Hepatocyte (in vitro differentiated cells): ENCODE data around the gene FAR2. TPM values are rescaled to one million over a fixed set of nuclear protein-coding genes. Genes with fewer than 3 reads are reported as not detected.
A peak's percentile ranks its signal among the peaks of the same experiment; 100 is the strongest.

Experiments used
- DNase-seq: peaks from one replicate; pipeline ENCODE4 v3.0.0-alpha.2; 2016; ENCODE audit warnings: low spot score
- H2AFZ ChIP-seq: fragments of 200-600 bp; sonication (generic); 2 replicates; pipeline ENCODE4 v1.6.0; 2016; ENCODE audit warnings: antibody characterized with exemption, mild to moderate bottlenecking
- H3K27ac ChIP-seq: fragments of 200-600 bp; sonication (generic); 2 replicates; pipeline ENCODE4 v1.5.1; 2016; ENCODE audit warnings: mild to moderate bottlenecking
- H3K27me3 ChIP-seq: fragments of 200-600 bp; sonication (generic); 2 replicates; pipeline ENCODE4 v1.6.1; 2016
- H3K36me3 ChIP-seq: fragments of 200-600 bp; sonication (generic); replicated peaks from 2 replicates; pipeline ENCODE4 v1.5.1; 2016; ENCODE audit warnings: low read depth; ENCODE audit not compliant: insufficient read depth
- H3K4me1 ChIP-seq: fragments of 200-600 bp; sonication (generic); 2 replicates; pipeline ENCODE4 v1.5.1; 2016; ENCODE audit warnings: mild to moderate bottlenecking, moderate library complexity; ENCODE audit not compliant: insufficient read depth
- H3K4me2 ChIP-seq: fragments of 200-600 bp; sonication (generic); 2 replicates; pipeline ENCODE4 v1.6.0; 2016
- H3K4me3 ChIP-seq: fragments of 200-600 bp; sonication (generic); 2 replicates; pipeline ENCODE4 v1.5.1; 2016; ENCODE audit warnings: mild to moderate bottlenecking
- H3K79me2 ChIP-seq: fragments of 200-600 bp; sonication (generic); 2 replicates; pipeline ENCODE4 v1.6.0; 2017; ENCODE audit warnings: mild to moderate bottlenecking
- H3K9me2 ChIP-seq: fragments of 200-600 bp; sonication (generic); replicated peaks from 2 replicates; pipeline ENCODE4 v1.6.0; 2017; ENCODE audit warnings: mild to moderate bottlenecking; ENCODE audit not compliant: insufficient read depth
- H3K9me3 ChIP-seq: fragments of 200-600 bp; sonication (generic); 2 replicates; pipeline ENCODE4 v1.5.1; 2016; ENCODE audit warnings: low read depth, mild to moderate bottlenecking
- H4K20me1 ChIP-seq: fragments of 200-600 bp; sonication (generic); 2 replicates; pipeline ENCODE4 v1.6.0; 2016; ENCODE audit warnings: mild to moderate bottlenecking; ENCODE audit not compliant: insufficient read depth, poor library complexity, severe bottlenecking
- EZH2 ChIP-seq: fragments of 200-600 bp; sonication (generic); IDR thresholded peaks from 2 replicates; pipeline ENCODE4 v1.6.1; 2016; ENCODE audit warnings: antibody characterized with exemption, mild to moderate bottlenecking, borderline replicate concordance
- EZH2phosphoT487 ChIP-seq: fragments of 200-600 bp; sonication (generic); IDR thresholded peaks from one replicate; pipeline ENCODE4 v1.6.1; 2018; ENCODE audit warnings: antibody characterized with exemption, mild to moderate bottlenecking, low read depth, moderate library complexity; ENCODE audit not compliant: unreplicated experiment, severe bottlenecking
- WGBS: methylation state at CpG from one replicate; pipeline ENCODE4 v1.1.6; 2016; ENCODE audit warnings: low lambda C conversion rate; ENCODE audit errors: missing lambda C conversion rate; 5-methylcytosine and 5-hydroxymethylcytosine counted together
- polyA plus RNA-seq: library from polyadenylated mRNA; unstranded; fragments of >200 nt; fragmentation: Nextera tagmentation; extraction: Ambion mirVana; gene quantifications from 2 replicates; pipeline ENCODE4 v1.2.1, GENCODE V29; 2016
- total RNA-seq: library from RNA; depleted of rRNA; stranded (reverse); fragments of >200 nt; gene quantifications from 2 replicates; pipeline ENCODE4 v1.2.3, GENCODE V29; 2014
- TF ChIP-seq, protein P1 (sequence below): fragments of 200-600 bp; sonication (generic); IDR thresholded peaks from 2 replicates; pipeline ENCODE4 v1.5.1; 2016; ENCODE audit warnings: antibody characterized with exemption, mild to moderate bottlenecking; ENCODE audit not compliant: poor library complexity

The FAR2 gene
- 4.4 and 5.2 TPM in 2 replicates for total RNA-seq
- polyA plus RNA-seq: 2.4 and 2.7 TPM in 2 replicates

DNA sequence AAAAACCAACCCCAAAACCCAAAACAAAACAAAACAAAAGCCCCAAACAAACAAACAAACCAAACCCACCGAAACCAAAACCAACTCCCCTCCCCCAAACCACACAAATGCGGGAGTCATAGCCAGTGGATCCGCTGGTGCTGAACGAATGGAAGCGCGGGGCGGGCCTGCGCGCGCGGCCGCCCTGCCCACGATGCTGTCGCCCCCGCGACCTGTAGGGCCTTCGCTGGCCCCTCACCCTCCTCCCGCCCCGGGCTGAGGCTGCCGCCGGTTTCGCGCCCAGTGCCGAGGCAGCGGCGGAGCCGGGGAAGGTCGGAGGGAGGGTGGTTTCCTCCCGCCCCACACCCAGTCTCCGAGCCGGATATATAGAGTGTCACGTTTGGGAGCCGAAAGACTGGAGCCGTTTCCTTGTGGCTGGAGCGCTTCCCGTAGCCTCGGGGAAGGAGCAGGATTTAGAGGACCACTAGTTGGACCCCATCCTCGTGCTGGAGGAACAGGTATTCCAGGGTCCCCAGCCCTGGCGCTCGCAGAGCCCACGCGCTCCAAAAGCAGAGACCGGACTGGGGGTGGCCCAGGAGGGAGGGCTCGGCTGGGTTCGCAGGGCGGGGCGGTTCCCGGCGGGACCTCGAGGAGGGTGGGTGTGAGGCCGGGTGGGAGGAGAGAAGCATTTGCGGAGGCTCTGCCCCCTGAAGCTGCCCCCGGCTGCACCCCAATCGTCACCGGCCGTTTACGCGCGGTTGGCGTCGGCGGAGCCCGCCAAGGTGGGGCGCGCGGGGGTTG, at the start of gene FAR2:
Gene FAR2, plus strand, starts transcription at position 368 of the 780 bp plus-strand sequence. CDS start 121,172 bp downstream, outside the sequence.
- TF ChIP-seq EZH2 (no peak), EZH2phosphoT487 (no peak)
- TF ChIP-seq, protein P1, sequence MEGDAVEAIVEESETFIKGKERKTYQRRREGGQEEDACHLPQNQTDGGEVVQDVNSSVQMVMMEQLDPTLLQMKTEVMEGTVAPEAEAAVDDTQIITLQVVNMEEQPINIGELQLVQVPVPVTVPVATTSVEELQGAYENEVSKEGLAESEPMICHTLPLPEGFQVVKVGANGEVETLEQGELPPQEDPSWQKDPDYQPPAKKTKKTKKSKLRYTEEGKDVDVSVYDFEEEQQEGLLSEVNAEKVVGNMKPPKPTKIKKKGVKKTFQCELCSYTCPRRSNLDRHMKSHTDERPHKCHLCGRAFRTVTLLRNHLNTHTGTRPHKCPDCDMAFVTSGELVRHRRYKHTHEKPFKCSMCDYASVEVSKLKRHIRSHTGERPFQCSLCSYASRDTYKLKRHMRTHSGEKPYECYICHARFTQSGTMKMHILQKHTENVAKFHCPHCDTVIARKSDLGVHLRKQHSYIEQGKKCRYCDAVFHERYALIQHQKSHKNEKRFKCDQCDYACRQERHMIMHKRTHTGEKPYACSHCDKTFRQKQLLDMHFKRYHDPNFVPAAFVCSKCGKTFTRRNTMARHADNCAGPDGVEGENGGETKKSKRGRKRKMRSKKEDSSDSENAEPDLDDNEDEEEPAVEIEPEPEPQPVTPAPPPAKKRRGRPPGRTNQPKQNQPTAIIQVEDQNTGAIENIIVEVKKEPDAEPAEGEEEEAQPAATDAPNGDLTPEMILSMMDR: peak; percentile 14
- no peaks in the 10 kb centered on the region for H3K4me1 ChIP-seq
- peak within 1 kb of the TSS; percentile 95 for H2AFZ ChIP-seq
- peaks cover 4% of the 10 kb centered on the region for H3K27me3 ChIP-seq
- H3K4me3 ChIP-seq: peak within 1 kb of the TSS; percentile 85
- peak within 1 kb of the TSS; percentile 90 for H3K4me2 ChIP-seq
- H3K27ac ChIP-seq: peak within 1 kb of the TSS; percentile 59
- no peaks in the 10 kb centered on the region for H3K79me2 ChIP-seq
- no peaks in the 10 kb centered on the region for H3K9me3 ChIP-seq
- WGBS: 2% methylated on average over 56 of the region's 66 CpGs
- H4K20me1 ChIP-seq: no peaks in the 10 kb centered on the region
- H3K36me3 ChIP-seq: no peaks in the 10 kb centered on the region
- peak; percentile 63 for DNase-seq
- H3K9me2 ChIP-seq: no peaks in the 10 kb centered on the region

DNA sequence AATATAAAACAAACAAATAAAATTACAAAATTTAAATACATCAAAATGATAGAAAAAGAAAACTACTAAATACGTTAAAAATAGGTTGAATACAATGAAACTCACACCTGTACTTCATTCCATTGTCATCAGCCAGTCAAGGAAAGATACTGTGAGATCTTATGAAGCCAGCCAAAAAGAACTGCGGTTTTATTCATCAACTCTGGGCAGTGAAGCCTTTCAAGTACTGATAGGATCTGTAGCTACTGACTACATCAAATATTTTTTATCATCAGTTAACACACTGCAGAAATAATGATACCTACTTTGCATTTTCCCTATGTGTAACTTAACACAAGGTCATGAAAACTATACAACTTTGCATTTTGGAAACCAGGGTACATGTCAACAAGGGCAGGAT, 46.3 kb upstream of the FAR2 start:
- no peaks in the 10 kb centered on the region for H3K27me3 ChIP-seq

DNA sequence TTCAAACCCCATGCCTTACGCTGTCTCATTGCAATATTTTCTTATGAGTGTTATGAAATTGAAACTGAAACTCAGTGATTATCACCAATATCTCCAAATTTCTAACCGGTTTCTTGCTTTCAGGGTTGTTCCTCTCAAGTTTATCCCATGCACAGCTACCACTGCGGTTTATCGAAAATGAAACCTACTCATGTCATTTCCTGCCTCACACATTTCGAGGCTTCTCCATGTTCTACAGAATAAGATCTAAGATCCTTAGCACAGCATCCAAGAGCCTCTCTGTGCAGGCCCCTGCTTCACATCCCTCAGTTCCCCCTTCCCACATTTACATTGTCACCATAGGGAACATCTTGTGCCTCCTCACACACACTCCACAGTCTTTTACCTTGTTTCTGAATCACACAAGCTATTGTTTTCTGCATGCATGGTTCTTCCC, 45.5 kb upstream of the FAR2 start:
- no peaks in the 10 kb centered on the region for H4K20me1 ChIP-seq
- H2AFZ ChIP-seq: no peak overlapping the region
- 98% methylated on average over 5 of the region's 5 CpGs for WGBS
- H3K4me2 ChIP-seq: no peak overlapping the region
- no peak overlapping the region for H3K27ac ChIP-seq
- no peak for DNase-seq
- H3K27me3 ChIP-seq: no peaks in the 10 kb centered on the region
- H3K9me3 ChIP-seq: no peaks in the 10 kb centered on the region
- H3K79me2 ChIP-seq: no peaks in the 10 kb centered on the region
- no peaks in the 10 kb centered on the region for H3K4me1 ChIP-seq
- no peak overlapping the region for H3K4me3 ChIP-seq
- no peaks in the 10 kb centered on the region for H3K9me2 ChIP-seq
- no peaks in the 10 kb centered on the region for H3K36me3 ChIP-seq
- TF ChIP-seq, protein P1: no peak
- TF ChIP-seq EZH2phosphoT487: no peak
- TF ChIP-seq EZH2: no peak

More for the DNA sequence above, 46.3 kb upstream of the FAR2 start:
- Histone ChIP-seq H4K20me1 (no peaks in the 10 kb centered on the region), H3K9me2 (no peaks in the 10 kb centered on the region), H3K4me2 (no peak overlapping the region), H3K79me2 (no peaks in the 10 kb centered on the region), H2AFZ (no peak overlapping the region), H3K4me3 (no peak overlapping the region), H3K9me3 (no peaks in the 10 kb centered on the region), H3K4me1 (no peaks in the 10 kb centered on the region), H3K27ac (no peak overlapping the region), H3K36me3 (no peaks in the 10 kb centered on the region)
- TF ChIP-seq EZH2phosphoT487: no peak
- TF ChIP-seq, protein P1: no peak
- WGBS: 37% methylated on average over 2 of the region's 2 CpGs
- no peak for DNase-seq
